ENCODE results near the gene ARHGAP36. TPM values are rescaled to one million over a fixed set of nuclear protein-coding genes. Genes with fewer than 3 reads are reported as not detected.

ARHGAP36 gene, protein sequence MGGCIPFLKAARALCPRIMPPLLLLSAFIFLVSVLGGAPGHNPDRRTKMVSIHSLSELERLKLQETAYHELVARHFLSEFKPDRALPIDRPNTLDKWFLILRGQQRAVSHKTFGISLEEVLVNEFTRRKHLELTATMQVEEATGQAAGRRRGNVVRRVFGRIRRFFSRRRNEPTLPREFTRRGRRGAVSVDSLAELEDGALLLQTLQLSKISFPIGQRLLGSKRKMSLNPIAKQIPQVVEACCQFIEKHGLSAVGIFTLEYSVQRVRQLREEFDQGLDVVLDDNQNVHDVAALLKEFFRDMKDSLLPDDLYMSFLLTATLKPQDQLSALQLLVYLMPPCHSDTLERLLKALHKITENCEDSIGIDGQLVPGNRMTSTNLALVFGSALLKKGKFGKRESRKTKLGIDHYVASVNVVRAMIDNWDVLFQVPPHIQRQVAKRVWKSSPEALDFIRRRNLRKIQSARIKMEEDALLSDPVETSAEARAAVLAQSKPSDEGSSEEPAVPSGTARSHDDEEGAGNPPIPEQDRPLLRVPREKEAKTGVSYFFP
- total RNA-seq (not detected), polyA plus RNA-seq (not detected), total RNA-seq (not detected)

DNA sequence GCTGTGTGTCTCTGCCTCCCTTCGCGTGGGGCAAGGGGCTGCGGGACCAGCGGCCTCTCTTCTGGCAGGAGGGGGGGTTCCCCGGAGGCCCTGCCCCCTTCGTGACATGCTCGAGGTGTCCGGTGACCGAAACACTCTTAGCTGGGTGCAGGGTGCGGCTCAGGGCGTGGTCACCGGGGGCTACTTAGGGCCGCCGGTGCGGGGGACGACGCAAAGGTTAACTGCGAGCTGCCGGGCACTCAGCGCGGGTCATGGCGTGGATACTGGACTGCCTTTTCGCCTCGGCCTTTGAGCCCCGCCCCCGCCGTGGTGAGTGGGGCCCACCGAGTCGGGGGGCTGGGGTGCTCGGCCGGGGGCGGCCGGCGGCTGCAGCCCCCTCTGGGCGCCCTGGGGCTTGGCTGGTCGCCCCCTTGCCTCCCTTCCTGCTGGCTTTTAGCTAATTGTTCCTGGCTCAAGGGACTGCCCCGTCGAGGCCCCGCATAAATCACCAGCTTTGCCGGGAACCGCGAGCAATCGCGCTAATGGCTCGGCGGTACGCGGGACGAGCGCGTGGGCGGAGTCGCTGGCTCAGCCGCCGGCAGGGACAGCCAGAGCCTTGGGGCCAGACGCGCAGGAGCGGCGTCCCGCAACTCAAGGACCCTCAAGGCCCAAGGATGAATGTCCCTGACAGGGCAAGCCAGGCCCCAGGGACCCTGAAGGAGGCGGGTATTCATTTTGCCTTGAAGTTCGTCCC is at the start of gene ARHGAP36:
Gene ARHGAP36 (plus strand): TSS at position 211 of the 733 bp plus-strand sequence. CDS start 23,320 bp downstream, outside the sequence.
- Histone ChIP-seq H3K4me1 (ENCODE audit: control insufficient read depth in 2 of 2, insufficient read depth in 2 of 2, low read length in 2 of 2) (no peaks in the 10 kb centered on the region), H3K9me3 (ENCODE audit: control insufficient read depth in 2 of 3, low read length in 3 of 3) (no peaks in the 10 kb centered on the region), H3K36me3 (ENCODE audit: control insufficient read depth in 2 of 3, insufficient read depth in 3 of 3, low read length in 3 of 3) (no peaks in the 10 kb centered on the region), H3K27me3 (ENCODE audit: control insufficient read depth in 2 of 2, insufficient read depth in 2 of 2, low read length in 2 of 2) (no peaks in the 10 kb centered on the region), H3K27ac (ENCODE audit: low read depth, low read length) (no peak within 1 kb of the TSS), H3K4me3 (ENCODE audit: low read length) (no peak within 1 kb of the TSS)
- POLR2A ChIA-PET, result no interaction called here
- Mint-ChIP-seq H3K27ac (no peak within 1 kb of the TSS), H3K4me3 (no peak within 1 kb of the TSS), H3K4me1 (no peaks in the 10 kb centered on the region), H3K27me3 (peaks cover 12 to 32% (median 15%) of the 10 kb centered on the region in 5 donors), H3K36me3 (no peaks in the 10 kb centered on the region), H3K9me3 (peaks cover 0 to 1% (median 0%) of the 10 kb centered on the region in 11 donors)
- CTCF ChIA-PET, result no interaction called here
- ATAC-seq (no peak), DNase-seq (no peak)
- intact Hi-C loops (cut with micrococcal nuclease), result no loop called here

DNA sequence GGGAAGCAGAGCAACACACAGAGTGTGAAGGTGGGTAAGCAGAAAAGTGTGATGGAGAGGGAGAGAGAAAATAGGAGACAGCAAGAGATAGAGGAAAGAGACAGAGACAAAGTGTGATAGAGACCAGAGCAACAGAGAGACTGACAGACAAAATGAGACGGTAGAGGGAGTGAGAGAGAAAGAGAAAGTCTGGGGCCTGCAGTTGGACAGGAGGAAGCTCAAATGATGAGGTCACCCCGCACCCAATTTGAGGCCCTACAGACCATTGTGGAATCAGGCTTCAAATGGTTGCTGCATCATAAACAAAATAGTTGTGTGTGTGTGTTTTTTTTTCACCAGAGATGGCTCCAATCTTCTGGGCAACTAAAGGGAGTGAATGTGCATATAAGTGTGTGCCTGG is 48.0 kb upstream of the ARHGAP36 start:
- H3K36me3 Mint-ChIP-seq, result no peaks in the 10 kb centered on the region
- Histone ChIP-seq H3K4me1 (ENCODE audit: control insufficient read depth in 2 of 2, insufficient read depth in 2 of 2, low read length in 2 of 2) (no peaks in the 10 kb centered on the region), H3K27me3 (ENCODE audit: control insufficient read depth in 2 of 2, insufficient read depth in 2 of 2, low read length in 2 of 2) (no peaks in the 10 kb centered on the region), H3K9me3 (ENCODE audit: control insufficient read depth in 2 of 3, low read length in 3 of 3) (no peaks in the 10 kb centered on the region), H3K27ac (ENCODE audit: low read depth, low read length) (no peak overlapping the region), H3K4me3 (ENCODE audit: low read length) (no peak overlapping the region), H3K36me3 (ENCODE audit: control insufficient read depth in 2 of 3, insufficient read depth in 3 of 3, low read length in 3 of 3) (no peaks in the 10 kb centered on the region)
- intact Hi-C loops (cut with micrococcal nuclease), result no loop called here
- no peak overlapping the region for H3K4me3 Mint-ChIP-seq
- ATAC-seq (no peak), DNase-seq (no peak)
- no peak overlapping the region for H3K27ac Mint-ChIP-seq
- peaks cover 0 to 1% (median 0%) of the 10 kb centered on the region in 7 donors for H3K4me1 Mint-ChIP-seq
- POLR2A ChIA-PET, result no interaction called here
- peaks cover 0 to 2% (median 0%) of the 10 kb centered on the region in 11 donors for H3K9me3 Mint-ChIP-seq
- CTCF ChIA-PET, result no interaction called here
- H3K27me3 Mint-ChIP-seq, result peaks cover 0 to 11% (median 2%) of the 10 kb centered on the region in 5 donors

DNA sequence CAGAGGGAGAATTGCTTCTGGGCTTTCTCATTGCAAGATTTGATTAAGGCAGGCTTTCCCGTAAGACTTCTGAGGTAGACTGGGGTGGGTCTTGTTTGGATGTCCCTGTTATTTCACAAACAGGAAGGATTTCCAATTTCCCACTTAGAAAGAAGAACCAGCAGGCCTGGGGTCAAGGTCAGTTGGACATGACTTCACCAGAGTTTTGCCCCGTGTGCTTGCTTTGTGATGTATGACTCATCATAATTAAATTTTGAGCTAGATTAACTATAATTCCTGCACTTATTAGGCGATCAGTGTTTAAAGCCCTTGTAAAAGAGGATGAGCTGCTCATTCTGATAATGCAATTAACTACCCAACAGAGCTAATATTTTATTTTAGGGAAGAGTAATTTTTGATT is 32.8 kb upstream of the ARHGAP36 start:
- H3K4me1 Mint-ChIP-seq, result no peaks in the 10 kb centered on the region
- peaks cover 0 to 5% (median 0%) of the 10 kb centered on the region in 5 donors for H3K36me3 Mint-ChIP-seq
- Histone ChIP-seq H3K27me3 (ENCODE audit: control insufficient read depth in 2 of 2, insufficient read depth in 2 of 2, low read length in 2 of 2) (no peaks in the 10 kb centered on the region), H3K9me3 (ENCODE audit: control insufficient read depth in 2 of 3, low read length in 3 of 3) (no peaks in the 10 kb centered on the region), H3K27ac (ENCODE audit: low read depth, low read length) (no peak overlapping the region), H3K36me3 (ENCODE audit: control insufficient read depth in 2 of 3, insufficient read depth in 3 of 3, low read length in 3 of 3) (no peaks in the 10 kb centered on the region), H3K4me3 (ENCODE audit: low read length) (no peak overlapping the region), H3K4me1 (ENCODE audit: control insufficient read depth in 2 of 2, insufficient read depth in 2 of 2, low read length in 2 of 2) (no peaks in the 10 kb centered on the region)
- H3K27ac Mint-ChIP-seq, result no peak overlapping the region
- ChIA-PET CTCF (no interaction called here), POLR2A (no interaction called here)
- intact Hi-C loops (cut with micrococcal nuclease), result no loop called here
- ATAC-seq (no peak), DNase-seq (no peak)
- H3K9me3 Mint-ChIP-seq, result peaks cover 0 to 7% (median 2%) of the 10 kb centered on the region in 11 donors
- H3K27me3 Mint-ChIP-seq, result peaks cover 3 to 37% (median 23%) of the 10 kb centered on the region in 5 donors
- no peak overlapping the region for H3K4me3 Mint-ChIP-seq

DNA sequence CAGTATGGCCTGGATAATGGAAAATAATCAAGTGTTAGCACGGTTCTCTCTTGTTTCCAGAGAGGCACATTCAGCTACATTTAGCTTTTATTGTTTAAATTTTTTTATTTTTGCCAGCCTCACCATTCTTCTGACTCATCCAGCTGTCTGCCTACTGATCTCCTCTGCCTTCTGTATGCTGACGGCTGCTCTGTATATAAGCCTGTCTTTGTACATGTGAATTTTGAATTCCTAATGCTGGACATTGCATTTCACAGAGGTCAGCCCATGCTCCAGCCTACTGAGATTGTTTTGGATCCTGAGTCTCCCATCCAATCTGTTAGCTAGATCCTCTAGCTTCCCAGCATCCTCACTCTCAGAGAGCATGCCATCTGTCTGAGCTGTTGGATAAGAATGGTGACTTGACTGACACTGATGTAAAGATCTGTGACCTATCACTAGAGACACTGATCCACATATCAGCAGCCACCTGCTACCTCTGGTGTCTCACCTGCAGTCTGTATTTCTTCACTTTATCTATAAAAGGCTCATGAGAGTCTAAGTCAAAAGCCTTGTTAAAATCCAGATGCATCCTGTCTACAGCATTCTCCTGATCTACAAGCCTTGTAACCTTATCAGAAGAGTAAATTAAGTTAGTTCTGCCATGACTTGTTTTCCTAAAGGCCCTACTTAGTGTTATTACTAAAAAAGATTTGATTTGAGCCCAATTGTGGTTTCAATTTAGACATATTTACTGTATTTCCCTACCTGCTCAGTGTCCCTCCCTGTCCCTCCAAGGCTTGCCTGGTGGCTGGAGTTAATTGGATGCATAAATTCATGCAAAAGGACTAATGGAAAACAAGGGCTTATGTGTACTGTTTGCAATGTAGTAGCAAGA is 25.6 kb upstream of the ARHGAP36 start:
- ChIA-PET POLR2A (no interaction called here), CTCF (no interaction called here)
- H3K36me3 Mint-ChIP-seq, result no peaks in the 10 kb centered on the region
- H3K9me3 Mint-ChIP-seq, result peaks cover 0 to 1% (median 0%) of the 10 kb centered on the region in 11 donors
- H3K27me3 ChIP-seq (ENCODE audit: control insufficient read depth in 2 of 2, insufficient read depth in 2 of 2, low read length in 2 of 2), result no peaks in the 10 kb centered on the region
- DNase-seq (no peak), ATAC-seq (no peak)
- intact Hi-C loops (cut with micrococcal nuclease), result no loop called here
- H3K4me1 Mint-ChIP-seq, result no peaks in the 10 kb centered on the region
- no peak overlapping the region for H3K4me3 Mint-ChIP-seq
- H3K4me3 ChIP-seq (ENCODE audit: low read length), result no peak overlapping the region
- no peak overlapping the region for H3K27ac ChIP-seq (ENCODE audit: low read depth, low read length)
- peaks cover 0 to 17% (median 6%) of the 10 kb centered on the region in 5 donors for H3K27me3 Mint-ChIP-seq
- H3K27ac Mint-ChIP-seq, result no peak overlapping the region
- no peaks in the 10 kb centered on the region for H3K4me1 ChIP-seq (ENCODE audit: control insufficient read depth in 2 of 2, insufficient read depth in 2 of 2, low read length in 2 of 2)
- no peaks in the 10 kb centered on the region for H3K36me3 ChIP-seq (ENCODE audit: control insufficient read depth in 2 of 3, insufficient read depth in 3 of 3, low read length in 3 of 3)
- H3K9me3 ChIP-seq (ENCODE audit: control insufficient read depth in 2 of 3, low read length in 3 of 3), result no peaks in the 10 kb centered on the region

DNA sequence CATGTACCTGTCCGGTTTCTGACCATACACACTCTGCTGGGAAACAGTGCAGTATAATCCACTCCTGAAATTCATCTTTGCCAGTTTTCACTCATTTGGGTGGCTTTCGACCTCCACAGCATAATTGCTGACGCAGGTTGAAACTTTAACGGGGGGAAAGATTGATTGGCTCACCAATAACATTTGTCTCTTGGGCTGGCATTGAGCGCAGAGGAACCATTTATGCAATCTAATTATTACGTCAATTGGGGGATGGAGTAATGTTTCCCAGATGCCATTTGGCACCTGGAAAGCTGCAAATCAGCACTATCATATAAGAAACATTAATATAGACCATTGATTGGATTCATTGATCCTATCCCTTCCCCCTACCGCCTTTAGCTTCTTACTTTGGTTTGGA is 24.1 kb upstream of the ARHGAP36 start:
- Mint-ChIP-seq H3K4me1 (peaks cover 0 to 2% (median 0%) of the 10 kb centered on the region in 7 donors), H3K36me3 (no peaks in the 10 kb centered on the region)
- POLR2A ChIA-PET, result no interaction called here

DNA sequence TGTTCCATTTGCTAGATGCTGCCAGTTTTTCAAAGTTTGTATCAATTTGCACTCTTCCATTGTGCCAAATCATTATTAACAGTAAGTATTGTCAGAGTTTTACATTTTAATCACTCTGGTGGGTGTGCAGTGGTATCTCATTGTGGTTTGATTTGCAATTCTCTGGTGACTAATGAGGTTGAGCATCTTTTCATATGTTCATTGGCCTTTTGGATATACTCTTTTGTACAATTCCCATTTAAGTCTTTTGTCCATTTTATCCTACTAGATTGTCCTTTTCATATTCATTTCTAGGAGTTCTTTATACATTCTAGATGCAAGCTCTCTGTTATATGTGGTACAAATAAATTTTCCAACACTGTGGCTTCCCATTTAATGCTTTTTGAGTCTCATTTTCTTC is 17.4 kb upstream of the ARHGAP36 start:
- no peaks in the 10 kb centered on the region for H3K36me3 ChIP-seq (ENCODE audit: control insufficient read depth in 2 of 3, insufficient read depth in 3 of 3, low read length in 3 of 3)
- no peak for ATAC-seq
- H3K9me3 ChIP-seq (ENCODE audit: control insufficient read depth in 2 of 3, low read length in 3 of 3), result no peaks in the 10 kb centered on the region
- Mint-ChIP-seq H3K4me1 (peaks cover 0 to 2% (median 0%) of the 10 kb centered on the region in 7 donors), H3K27ac (no peak overlapping the region), H3K9me3 (peaks cover 0 to 4% (median 0%) of the 10 kb centered on the region in 11 donors), H3K36me3 (no peaks in the 10 kb centered on the region), H3K4me3 (no peak overlapping the region), H3K27me3 (peaks cover 12 to 31% (median 24%) of the 10 kb centered on the region in 5 donors)
- CTCF ChIA-PET, result no interaction called here
- intact Hi-C loops (cut with micrococcal nuclease), result no loop called here
- DNase-seq, result no peak
- H3K4me1 ChIP-seq (ENCODE audit: control insufficient read depth in 2 of 2, insufficient read depth in 2 of 2, low read length in 2 of 2), result no peaks in the 10 kb centered on the region
- POLR2A ChIA-PET, result no interaction called here
- H3K27ac ChIP-seq (ENCODE audit: low read depth, low read length), result no peak overlapping the region
- H3K27me3 ChIP-seq (ENCODE audit: control insufficient read depth in 2 of 2, insufficient read depth in 2 of 2, low read length in 2 of 2), result no peaks in the 10 kb centered on the region
- no peak overlapping the region for H3K4me3 ChIP-seq (ENCODE audit: low read length)

More for the DNA sequence above, 24.1 kb upstream of the ARHGAP36 start:
- no peak for DNase-seq
- Histone ChIP-seq H3K27me3 (ENCODE audit: control insufficient read depth in 2 of 2, insufficient read depth in 2 of 2, low read length in 2 of 2) (no peaks in the 10 kb centered on the region), H3K36me3 (ENCODE audit: control insufficient read depth in 2 of 3, insufficient read depth in 3 of 3, low read length in 3 of 3) (no peaks in the 10 kb centered on the region), H3K27ac (ENCODE audit: low read depth, low read length) (no peak overlapping the region), H3K9me3 (ENCODE audit: control insufficient read depth in 2 of 3, low read length in 3 of 3) (no peaks in the 10 kb centered on the region), H3K4me3 (ENCODE audit: low read length) (no peak overlapping the region), H3K4me1 (ENCODE audit: control insufficient read depth in 2 of 2, insufficient read depth in 2 of 2, low read length in 2 of 2) (no peaks in the 10 kb centered on the region)
- intact Hi-C loops (cut with micrococcal nuclease), result no loop called here
- Mint-ChIP-seq H3K27me3 (peaks cover 0 to 14% (median 7%) of the 10 kb centered on the region in 5 donors), H3K9me3 (peaks cover 0 to 2% (median 0%) of the 10 kb centered on the region in 11 donors), H3K4me3 (no peak overlapping the region), H3K27ac (no peak overlapping the region)
- CTCF ChIA-PET, result no interaction called here
- no peak for ATAC-seq
